ENCODE measurements around the gene PTPRG.

PTPRG gene

DNA sequence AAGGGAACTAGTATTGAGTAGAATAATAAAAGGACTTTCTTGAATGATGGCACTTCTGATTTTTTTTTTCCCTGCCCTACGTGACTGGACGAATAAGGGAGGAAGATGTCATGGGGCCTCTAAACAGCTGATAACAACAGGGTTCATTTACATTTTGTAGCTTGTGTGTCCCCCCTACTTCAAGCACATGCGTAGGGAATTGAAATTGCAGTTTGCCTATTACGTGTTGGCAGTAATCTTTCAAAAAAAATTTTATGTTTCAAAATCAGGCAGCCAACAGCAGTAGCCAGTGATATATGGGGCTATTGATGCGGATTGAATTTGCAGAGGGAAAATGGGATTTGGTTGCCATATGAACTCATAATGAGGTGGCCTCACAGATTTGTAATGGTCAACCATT, 58.7 kb downstream of the PTPRG start:
- TF ChIP-seq, protein P1, sequence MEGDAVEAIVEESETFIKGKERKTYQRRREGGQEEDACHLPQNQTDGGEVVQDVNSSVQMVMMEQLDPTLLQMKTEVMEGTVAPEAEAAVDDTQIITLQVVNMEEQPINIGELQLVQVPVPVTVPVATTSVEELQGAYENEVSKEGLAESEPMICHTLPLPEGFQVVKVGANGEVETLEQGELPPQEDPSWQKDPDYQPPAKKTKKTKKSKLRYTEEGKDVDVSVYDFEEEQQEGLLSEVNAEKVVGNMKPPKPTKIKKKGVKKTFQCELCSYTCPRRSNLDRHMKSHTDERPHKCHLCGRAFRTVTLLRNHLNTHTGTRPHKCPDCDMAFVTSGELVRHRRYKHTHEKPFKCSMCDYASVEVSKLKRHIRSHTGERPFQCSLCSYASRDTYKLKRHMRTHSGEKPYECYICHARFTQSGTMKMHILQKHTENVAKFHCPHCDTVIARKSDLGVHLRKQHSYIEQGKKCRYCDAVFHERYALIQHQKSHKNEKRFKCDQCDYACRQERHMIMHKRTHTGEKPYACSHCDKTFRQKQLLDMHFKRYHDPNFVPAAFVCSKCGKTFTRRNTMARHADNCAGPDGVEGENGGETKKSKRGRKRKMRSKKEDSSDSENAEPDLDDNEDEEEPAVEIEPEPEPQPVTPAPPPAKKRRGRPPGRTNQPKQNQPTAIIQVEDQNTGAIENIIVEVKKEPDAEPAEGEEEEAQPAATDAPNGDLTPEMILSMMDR (IDR thresholded peaks at IDR 0.05; ENCODE audit: low read depth, low read length): no peak
- no peak for TF ChIP-seq EZH2phosphoT487 (IDR thresholded peaks at IDR 0.05; ENCODE audit: low read depth)
- Histone ChIP-seq H3K4me2 (ENCODE audit: low read length) (no peak overlapping the region), H3K4me1 (ENCODE audit: low read length) (peaks cover 10% of the 10 kb centered on the region), H3K27me3 (ENCODE audit: low read depth, low read length) (no peaks in the 10 kb centered on the region), H3K9me3 (ENCODE audit: insufficient read depth, low read length) (no peaks in the 10 kb centered on the region), H3K79me2 (ENCODE audit: low read length) (no peaks in the 10 kb centered on the region), H2AFZ (ENCODE audit: low read depth, low read length) (no peak overlapping the region), H3K9ac (ENCODE audit: low read length) (no peak overlapping the region), H4K20me1 (ENCODE audit: insufficient read depth, low read length) (0 out of 2 replicates have a peak, but pooled peaks cover 9% of the 10 kb centered on the region), H3K36me3 (replicated peaks; ENCODE audit: low read depth, low read length) (peaks cover 8% of the 10 kb centered on the region), H3K27ac (ENCODE audit: low read length) (no peak overlapping the region), H3K4me3 (ENCODE audit: low read length) (no peak overlapping the region)

DNA sequence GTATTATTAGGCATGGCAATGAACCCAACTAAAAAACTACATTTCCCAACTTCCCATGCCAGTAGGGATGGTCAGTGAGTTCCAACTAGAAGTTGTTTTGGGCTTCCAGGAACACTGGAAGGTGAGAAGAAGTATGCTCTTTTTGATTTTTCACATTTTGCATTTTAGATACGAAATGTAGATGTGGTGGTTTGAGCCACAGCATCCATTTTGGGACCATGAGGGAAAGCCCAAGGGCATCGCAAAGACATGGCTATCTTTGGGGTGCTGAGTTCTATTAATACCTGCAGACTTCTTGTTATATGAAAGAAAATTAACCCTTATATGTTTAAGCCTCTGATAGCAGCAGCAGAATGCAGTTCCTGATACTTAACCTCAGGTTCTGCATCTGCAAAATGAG, 62.9 kb downstream of the PTPRG start:
- Histone ChIP-seq H3K4me3 (ENCODE audit: low read length) (no peak overlapping the region), H3K36me3 (replicated peaks; ENCODE audit: low read depth, low read length) (peaks cover 8% of the 10 kb centered on the region), H3K27ac (ENCODE audit: low read length) (no peak overlapping the region), H3K4me2 (ENCODE audit: low read length) (no peak overlapping the region), H3K9ac (ENCODE audit: low read length) (no peak overlapping the region), H4K20me1 (ENCODE audit: insufficient read depth, low read length) (0 out of 2 replicates have a peak, but pooled peaks cover 9% of the 10 kb centered on the region), H3K9me3 (ENCODE audit: insufficient read depth, low read length) (no peaks in the 10 kb centered on the region), H3K4me1 (ENCODE audit: low read length) (peaks cover 10% of the 10 kb centered on the region), H2AFZ (ENCODE audit: low read depth, low read length) (no peak overlapping the region), H3K79me2 (ENCODE audit: low read length) (no peaks in the 10 kb centered on the region), H3K27me3 (ENCODE audit: low read depth, low read length) (no peaks in the 10 kb centered on the region)
- no peak for TF ChIP-seq EZH2phosphoT487 (IDR thresholded peaks at IDR 0.05; ENCODE audit: low read depth)
- TF ChIP-seq, protein P1 (IDR thresholded peaks at IDR 0.05; ENCODE audit: low read depth, low read length): no peak

DNA sequence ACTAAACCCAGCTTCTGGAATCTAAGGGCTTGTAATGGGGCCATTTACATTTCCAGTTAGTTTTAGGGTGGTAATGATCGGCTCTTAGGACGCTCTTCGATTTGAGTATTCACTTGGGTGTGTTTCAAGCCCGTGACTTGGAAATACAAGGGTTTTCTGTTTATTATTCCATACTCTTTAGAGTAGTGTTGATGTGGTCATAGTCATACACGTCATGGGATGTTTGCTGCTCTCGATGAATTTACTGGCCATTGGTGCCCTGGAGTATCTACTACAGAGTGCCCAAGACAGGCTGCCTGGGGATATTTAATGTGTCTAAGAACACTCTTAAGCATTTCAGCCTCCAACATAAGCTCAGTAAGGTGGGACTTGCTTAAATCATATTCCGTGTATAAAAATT, 64.1 kb downstream of the PTPRG start:
- no peak overlapping the region for H3K4me3 ChIP-seq (ENCODE audit: low read length)
- H3K4me2 ChIP-seq (ENCODE audit: low read length): no peak overlapping the region
- H4K20me1 ChIP-seq (ENCODE audit: insufficient read depth, low read length): 0 out of 2 replicates have a peak, but pooled peaks cover 9% of the 10 kb centered on the region
- peaks cover 8% of the 10 kb centered on the region for H3K36me3 ChIP-seq (replicated peaks; ENCODE audit: low read depth, low read length)
- H3K9me3 ChIP-seq (ENCODE audit: insufficient read depth, low read length): no peaks in the 10 kb centered on the region
- H3K4me1 ChIP-seq (ENCODE audit: low read length): peaks cover 10% of the 10 kb centered on the region
- no peak overlapping the region for H3K27ac ChIP-seq (ENCODE audit: low read length)
- no peaks in the 10 kb centered on the region for H3K27me3 ChIP-seq (ENCODE audit: low read depth, low read length)
- H2AFZ ChIP-seq (ENCODE audit: low read depth, low read length): no peak overlapping the region
- TF ChIP-seq, protein P1 (IDR thresholded peaks at IDR 0.05; ENCODE audit: low read depth, low read length): no peak
- no peak for TF ChIP-seq EZH2phosphoT487 (IDR thresholded peaks at IDR 0.05; ENCODE audit: low read depth)
- no peaks in the 10 kb centered on the region for H3K79me2 ChIP-seq (ENCODE audit: low read length)
- H3K9ac ChIP-seq (ENCODE audit: low read length): no peak overlapping the region

DNA sequence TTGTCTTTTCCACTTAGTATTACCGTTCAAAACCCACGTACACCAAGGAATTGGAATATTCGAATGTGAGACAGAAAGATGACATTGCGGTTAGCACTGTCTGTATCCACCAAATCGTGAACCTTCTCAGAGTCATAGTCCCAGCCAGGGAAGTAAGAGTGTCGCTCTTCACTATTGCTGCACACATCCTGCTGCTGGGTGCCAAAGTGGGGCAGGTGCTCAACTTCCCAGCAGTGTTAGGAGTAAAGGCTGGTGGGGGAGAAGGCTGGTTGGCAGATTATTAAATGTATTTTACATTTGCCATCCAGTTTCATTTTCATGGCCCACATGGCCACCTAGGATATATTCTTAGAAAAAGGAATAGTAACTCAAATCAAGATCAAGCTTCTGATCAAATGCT, 65.1 kb downstream of the PTPRG start:
- Histone ChIP-seq H3K9ac (ENCODE audit: low read length) (no peak overlapping the region), H3K9me3 (ENCODE audit: insufficient read depth, low read length) (no peaks in the 10 kb centered on the region), H3K36me3 (replicated peaks; ENCODE audit: low read depth, low read length) (peaks cover 8% of the 10 kb centered on the region), H3K27me3 (ENCODE audit: low read depth, low read length) (no peaks in the 10 kb centered on the region), H3K27ac (ENCODE audit: low read length) (no peak overlapping the region), H3K79me2 (ENCODE audit: low read length) (no peaks in the 10 kb centered on the region), H3K4me2 (ENCODE audit: low read length) (no peak overlapping the region), H3K4me3 (ENCODE audit: low read length) (no peak overlapping the region), H3K4me1 (ENCODE audit: low read length) (peaks cover 10% of the 10 kb centered on the region), H4K20me1 (ENCODE audit: insufficient read depth, low read length) (0 out of 2 replicates have a peak, but pooled peaks cover 11% of the 10 kb centered on the region), H2AFZ (ENCODE audit: low read depth, low read length) (no peak overlapping the region)
- TF ChIP-seq EZH2phosphoT487 (IDR thresholded peaks at IDR 0.05; ENCODE audit: low read depth): no peak
- TF ChIP-seq, protein P1 (IDR thresholded peaks at IDR 0.05; ENCODE audit: low read depth, low read length): no peak

Measured in OCI-LY3 (cell line).